KG1 (cell line): Measurements from ENCODE around the gene ST3GAL3.

ENCODE experiments used
- DNase-seq: peaks from one replicate; lab custom pipeline; 2025; lab: John Stamatoyannopoulos, UW

The ST3GAL3 gene

DNA sequence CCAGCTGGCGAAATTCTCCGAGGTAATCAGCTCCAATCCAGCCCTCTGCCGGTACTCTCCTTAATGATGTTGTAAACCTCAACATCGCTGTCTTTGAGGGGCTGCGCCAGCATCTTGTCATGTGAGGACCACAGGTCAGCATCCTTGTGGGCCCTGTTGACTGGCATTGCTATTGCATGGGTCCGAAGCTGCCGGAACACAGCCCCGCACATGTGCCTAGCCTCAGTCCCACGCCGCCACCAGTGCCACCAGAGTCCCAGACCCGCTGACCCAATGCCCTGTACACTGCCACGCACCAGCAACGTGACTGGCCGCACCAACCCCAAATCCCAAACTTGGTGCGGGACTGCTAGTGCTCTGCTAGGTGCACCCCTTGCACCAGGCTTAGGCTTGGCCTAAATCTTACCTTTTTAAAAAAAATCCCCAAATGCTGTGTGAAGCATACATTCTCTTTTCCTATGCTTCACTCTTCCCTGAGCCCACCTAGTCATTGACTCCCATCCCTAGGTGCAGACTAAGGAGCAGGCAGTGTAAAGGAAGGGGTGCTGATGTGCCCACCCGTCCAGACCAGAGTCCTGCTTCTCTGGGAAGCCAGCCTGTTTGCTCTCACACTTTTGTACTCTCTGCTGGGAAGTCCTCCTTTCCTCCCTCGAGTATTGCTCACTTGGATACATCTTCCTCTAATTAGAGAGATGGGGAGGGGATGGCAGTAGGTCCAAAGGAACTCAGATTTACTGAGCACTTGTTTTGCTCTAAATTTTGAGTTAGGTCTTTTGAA, 144.4 kb downstream of the ST3GAL3 start:
- no peak for DNase-seq

DNA sequence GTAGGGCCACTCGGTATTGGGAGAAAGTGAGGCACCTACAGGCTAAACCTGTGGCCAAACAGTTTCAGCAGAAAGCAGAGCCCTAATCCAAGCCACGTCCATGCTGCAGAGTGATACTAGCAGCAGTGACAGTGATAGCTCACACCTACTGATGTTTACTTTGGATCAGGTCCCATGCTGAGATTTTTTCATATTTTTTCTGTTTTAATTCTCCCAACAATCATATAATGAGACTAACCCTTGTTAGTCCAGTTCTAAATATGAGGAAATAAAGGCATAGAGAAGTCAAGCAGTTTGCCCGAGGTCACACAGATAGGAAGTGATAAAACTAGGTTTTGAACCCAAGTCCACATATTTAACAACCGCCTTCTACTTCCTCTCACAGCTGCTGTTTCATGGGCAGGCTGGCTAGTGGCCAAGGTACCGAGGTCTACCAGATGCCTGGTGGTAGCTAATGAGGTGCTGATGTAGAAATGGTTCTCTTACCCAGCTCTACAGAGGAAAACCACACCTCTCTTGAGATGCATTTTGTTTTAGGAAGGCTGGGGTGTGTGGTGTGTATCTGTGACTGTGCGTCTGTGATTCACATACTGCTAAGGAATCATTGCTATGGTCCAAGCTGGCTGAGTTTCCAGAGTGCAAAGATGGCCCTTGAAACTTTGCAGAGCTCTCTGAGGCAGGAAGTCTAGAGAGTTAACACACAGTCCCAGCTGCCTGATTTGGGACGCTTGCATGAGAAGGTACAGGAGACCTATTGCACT, 146.0 kb downstream of the ST3GAL3 start:
- DNase-seq: peak; percentile 68

DNA sequence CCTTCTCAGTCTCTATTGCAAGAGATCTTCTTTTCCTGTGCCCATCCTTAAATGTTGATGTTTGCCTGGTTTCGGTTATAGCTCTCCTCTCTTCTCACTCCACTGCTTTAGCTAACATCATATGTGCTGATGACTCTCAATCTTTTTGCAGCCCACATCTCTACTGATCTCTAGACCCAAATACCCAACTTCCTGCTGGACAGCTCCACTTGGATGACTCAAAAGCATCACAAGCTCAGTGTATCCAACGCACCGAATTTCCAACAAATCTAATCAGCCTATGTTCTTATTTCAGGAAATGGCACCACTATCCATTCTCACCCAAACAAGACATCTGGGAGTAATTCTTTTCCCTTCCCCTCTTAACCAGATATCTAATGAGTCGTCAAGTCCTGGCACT, 147.1 kb downstream of the ST3GAL3 start:
- no peak for DNase-seq

DNA sequence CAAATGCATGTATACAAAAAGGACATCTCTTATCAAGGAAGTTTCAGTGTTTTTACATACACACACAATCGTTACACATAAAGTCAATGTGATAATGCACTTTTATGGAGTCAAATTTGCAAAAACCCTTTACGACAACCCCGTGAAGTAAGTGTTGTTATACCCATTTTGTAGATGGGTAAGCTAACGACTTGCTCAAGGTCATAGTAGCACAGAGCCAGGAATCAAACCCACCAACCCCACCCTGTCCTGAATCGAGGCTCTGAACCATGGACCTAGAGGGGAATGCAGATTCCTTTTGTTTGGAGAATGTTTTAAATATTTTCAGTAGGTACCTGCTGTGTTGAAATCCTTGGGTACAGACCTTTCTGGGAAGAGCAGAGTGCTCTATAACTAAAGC, 148.9 kb downstream of the ST3GAL3 start:
- DNase-seq: no peak

DNA sequence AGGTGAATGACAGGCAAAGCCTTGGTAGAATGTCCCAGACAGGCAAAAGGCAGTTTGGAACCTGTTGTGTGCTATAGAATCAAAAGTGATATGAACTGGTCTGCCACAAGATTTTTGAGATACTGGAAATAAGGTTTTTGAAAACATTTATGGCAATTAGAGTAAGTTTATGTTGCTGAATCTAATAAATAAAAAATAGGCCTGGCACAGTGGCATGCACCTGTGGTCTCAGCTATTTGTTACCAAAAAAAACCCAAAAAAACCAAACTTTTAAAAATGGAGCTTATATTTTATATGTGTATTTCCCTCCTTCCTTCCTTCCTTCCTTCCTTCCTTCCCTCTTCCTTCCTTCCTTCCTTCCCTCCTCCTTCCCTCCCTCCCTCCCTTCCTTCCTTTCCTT, 149.8 kb downstream of the ST3GAL3 start:
- DNase-seq: no peak

DNA sequence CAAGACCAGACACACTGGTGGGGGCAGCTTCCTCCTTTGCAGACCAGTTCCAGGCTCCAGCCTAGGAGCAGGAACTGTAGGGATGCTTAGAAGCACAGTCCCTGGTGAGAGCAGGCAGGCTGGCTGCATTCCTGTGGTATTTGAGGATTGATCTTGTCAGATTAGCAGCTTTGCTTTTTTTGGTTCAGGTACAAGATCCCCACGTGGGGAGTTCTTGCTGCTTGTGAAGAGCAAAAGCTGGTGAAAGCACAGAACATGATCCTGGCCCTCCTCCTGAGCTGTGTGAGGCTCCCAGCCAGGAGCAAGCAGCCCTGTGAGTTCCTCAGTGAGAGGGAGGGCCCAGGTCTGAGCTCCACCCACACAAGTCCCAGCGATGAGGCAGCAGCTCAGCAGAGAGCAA, 151.0 kb downstream of the ST3GAL3 start:
- no peak for DNase-seq

DNA sequence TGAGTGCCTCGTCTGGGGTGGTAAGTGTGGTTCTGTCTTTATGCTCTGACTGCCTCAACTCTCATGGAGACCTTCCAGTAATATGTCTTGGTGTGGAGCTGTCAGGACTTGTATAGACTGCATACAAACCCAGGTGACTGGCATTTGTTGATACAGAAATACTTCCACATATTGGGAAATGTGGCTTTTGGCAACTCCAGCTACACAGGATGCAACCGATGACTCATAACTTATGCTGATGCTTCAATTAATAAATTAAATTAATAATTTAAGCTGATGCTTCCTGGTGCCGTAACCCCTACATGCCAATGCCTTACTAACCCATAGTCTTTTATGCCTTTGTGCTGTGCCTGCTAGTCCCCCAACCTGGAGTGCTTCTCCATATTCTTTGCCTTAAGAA, 154.0 kb downstream of the ST3GAL3 start:
- no peak for DNase-seq

DNA sequence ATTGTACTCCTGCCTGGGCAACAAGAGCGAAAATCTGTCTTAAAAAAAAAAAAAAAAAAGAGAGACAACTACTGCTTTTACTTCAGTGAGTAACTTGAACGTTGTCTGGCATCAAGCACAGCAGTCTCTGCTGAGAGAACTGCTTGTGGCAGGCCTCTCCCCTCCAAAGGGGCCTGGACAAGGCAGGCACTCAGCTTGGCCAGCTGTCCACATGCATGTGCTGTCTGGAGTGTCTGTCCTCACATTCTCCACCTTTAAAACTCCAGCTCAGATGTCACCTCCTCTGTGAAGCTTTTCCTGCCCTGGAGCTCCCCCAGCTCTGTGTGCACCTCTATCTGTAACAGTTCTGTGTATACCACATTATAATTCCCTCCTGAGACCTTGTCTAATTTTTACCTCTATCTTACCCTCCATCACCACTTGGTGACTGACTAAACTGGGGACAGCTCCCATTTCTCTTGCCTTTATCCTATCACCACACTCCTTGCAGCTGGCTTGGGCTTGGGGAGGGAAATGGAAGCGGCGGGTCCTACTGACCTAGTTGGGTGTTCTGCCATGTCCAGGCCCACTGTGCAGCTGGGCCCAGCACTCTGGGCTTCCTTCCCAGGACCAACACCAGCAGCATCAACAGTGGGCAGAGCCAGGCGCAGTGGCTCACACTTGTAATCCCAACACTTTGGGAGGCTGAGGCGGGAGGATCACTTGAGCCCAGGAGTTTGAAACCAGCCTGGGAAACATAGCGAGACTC, 154.8 kb downstream of the ST3GAL3 start:
- DNase-seq: no peak

DNA sequence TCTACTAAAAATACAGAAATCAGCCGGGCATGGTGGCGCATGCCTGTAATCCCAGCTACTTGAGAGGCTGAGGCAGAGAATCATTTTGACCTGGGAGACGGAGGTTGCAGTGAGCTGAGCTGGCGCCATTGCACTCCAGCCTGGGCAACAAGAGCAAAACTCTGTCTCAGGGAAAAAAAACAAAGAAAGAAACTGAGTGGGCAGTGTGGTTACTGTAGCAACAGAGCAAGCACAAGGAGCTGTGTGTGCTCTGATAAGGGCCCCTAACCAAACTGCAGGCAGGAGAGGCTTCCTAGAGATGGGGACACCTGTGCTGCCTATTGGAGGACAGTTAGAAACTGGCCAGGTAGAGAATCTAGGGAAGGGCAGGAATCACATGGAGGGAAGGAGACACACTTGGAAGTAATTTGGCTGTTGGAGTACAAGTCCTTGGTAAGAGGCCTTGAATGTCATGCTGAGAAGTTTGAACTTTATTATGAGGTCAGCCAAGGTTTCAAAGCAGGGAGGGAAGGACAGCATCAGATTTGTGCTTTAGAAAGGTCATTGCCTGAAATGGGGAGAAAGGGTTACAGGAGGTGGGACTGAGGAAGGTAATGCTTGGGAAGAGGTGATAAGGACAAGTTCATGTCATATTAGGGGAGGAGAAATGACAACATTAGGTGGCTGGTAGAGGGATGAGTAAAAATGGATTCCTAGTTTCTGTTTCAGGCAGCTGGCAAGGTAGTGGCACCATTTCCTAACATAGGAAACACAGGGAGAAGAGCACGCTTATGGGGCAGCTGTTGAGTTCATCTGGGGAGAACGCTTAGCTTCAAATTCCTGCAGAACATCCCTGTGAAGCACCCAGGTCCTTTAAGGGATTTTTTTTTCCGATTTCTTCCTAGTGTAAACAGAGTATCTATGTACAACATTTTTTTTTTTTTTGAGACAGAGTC, 157.0 kb downstream of the ST3GAL3 start:
- DNase-seq: no peak

DNA sequence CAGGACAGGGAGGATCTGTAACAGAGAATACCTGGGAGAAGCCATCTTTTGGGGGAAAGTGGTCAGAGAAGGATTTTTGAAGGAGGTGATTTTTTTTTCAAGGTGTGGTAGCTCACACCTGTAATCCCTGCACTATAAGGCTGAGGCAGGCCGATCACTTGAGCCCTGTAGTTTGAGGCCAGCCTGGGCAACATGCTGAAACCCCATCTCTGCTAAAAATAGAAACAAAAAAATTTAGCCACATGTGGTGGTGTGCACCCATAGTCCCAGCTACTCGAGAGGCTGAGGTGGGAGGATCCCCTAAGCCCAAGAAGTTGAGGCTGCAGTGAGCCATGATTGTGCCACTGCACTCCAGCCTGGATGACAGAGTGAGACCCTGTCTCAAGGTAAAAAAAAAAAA, 158.9 kb downstream of the ST3GAL3 start:
- DNase-seq: no peak

DNA sequence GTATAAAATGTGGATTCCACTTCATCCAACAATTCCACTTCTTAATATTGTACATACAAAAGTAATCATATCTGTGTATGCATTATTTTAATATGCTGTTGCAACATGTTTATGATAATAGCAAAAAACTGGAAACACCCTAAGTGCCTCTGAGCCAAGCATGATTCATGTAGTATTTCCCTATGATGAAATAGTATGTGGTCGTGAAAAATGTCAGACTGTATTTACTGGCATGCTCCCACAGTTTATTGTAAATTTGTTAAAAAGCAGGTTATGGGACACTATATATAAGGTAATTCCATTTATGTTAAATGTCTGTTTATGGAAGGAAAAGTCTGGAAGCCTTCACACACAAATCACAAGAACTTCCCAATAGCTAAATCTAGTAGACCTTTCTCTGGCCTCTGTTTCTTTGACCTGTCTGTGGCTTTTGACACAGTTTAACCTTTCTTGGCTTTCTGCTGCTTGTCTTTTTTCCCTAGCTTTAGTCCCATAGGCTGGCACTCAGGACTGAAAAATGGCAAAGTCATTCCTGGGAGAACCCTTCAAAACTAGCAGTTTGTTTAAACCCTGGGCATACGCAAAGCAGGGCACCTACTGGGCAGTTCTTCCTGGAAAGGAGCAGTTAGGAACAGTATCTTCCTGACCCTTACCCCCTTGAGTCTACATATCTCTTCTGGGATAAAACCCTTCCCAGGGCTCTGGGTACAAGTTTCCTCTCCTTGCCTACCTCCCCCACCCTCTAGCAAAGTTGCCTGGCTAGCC, 160.8 kb downstream of the ST3GAL3 start:
- no peak for DNase-seq

DNA sequence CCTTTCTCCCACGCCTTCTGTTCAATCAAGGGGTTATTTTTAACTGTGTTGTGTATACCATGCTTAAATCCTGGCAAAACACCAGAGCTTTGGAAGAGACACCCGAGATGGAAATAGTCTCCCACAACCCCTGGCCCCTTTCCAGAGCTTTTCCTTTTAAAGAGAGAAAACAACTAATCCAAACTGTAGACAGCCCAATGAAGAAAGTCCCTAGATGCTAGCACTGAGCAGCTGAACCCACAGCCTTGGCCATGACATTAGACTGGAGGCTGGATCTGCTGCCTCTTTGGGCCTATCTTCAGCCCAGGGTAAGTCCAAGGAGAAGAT, 161.4 kb downstream of the ST3GAL3 start:
- DNase-seq: no peak

DNA sequence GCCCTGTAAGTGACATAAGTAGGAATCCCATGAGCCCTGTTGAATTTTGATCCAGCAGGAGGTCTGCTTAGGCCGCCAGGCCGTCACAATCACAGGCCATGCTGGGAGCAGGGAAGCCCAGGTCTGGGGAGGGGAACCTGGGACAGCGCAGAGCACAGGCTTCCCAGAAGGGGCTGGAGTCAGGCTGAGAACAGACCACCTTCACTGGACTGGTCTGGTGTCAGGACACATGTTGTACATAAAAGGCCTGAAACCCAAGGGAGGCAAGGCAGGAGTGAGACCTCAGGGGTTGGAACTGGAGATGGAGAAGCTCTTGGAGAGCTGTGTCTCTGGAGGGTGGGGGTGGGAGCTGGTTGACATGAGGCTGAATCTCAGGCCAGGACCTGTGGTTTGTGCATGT, 163.0 kb downstream of the ST3GAL3 start:
- no peak for DNase-seq

DNA sequence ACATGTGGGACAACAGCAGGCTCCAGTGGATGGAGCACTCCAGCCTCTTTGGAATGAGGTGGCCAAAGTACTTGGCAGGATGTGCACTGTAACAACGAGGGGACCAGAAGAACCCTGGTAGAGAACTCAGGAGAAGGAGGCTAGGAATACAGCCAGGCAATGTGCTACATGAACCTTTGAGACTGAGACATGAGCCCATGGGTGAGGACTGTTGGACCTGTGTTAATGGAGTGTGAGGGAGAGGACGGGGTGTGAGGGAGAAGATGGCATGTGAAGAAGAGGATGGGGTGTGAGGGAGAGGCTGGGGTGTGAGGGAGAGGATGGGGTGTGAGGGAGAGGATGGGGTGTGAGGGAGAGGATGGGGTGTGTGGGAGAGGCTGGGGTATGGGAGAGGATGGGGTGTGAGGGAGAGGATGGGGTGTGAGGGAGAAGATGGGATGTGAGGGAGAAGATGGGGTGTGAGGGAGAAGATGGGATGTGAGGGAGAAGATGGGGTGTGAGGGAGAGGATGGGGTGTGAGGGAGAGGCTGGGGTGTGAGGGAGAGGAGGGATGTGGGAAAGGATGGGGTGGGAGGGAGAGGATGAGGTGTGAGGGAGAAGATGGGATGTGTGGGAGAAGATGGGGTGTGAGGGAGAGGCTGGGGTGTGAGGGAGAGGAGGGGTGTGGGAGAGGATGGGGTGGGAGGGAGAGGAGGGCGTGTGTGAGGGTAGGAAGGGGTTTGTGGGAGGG, 164.0 kb downstream of the ST3GAL3 start:
- no peak for DNase-seq

DNA sequence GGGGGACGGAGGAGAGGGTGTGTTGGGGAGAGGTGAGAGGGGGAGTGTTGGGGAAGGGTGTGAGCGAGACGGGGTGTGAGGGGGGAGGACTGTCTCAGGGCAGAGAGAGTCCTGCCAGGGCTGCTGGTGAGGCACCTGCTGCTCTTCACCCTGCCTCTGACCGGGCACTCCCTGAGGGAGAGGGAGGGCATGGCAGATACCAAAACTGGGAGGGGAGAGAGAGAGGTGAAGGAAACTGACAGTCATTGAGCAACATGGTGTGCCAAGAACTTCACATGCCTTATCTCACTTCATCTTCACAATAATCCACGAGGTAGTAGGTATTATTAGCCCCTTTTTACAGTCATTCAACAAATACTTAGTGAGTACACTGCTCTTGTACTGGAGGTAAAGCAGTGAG, 164.9 kb downstream of the ST3GAL3 start:
- no peak for DNase-seq

DNA sequence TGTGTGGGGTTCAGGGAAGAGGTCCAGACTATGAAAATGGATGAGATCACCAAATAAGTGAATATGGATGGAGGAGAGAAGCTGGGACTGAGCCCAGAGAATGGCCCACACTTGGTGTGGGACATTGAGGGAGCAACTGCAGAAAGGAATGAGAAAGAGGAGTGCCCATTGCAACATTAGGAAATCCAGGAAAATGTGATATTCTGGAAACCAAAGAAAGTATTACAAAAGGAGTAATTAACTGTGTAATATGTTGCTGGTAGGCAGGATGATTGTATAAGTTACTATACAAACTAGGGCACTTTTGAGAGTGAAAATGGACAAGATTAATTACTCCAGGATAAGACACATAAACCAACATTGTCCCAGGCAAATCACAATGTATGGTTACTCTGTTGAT, 166.5 kb downstream of the ST3GAL3 start:
- DNase-seq: no peak

DNA sequence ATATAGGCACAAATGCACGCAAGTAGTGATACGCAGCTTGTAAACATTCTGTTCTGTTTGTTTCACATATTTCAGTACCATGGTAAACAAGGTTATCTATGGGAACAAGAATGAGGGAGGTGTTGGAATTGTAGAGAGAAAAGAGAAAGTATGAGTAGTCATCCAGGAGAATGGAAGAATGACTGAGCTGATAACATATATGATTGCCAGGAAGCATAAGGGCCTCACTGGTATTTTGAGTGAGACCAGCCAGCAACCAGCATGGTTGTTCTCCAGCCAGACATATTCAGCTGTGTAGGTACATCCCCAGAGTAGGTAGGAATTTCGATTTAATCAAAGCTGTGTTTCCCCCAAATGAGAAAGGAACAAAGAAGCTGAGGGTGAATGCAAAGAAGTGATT, 167.4 kb downstream of the ST3GAL3 start:
- DNase-seq: no peak

DNA sequence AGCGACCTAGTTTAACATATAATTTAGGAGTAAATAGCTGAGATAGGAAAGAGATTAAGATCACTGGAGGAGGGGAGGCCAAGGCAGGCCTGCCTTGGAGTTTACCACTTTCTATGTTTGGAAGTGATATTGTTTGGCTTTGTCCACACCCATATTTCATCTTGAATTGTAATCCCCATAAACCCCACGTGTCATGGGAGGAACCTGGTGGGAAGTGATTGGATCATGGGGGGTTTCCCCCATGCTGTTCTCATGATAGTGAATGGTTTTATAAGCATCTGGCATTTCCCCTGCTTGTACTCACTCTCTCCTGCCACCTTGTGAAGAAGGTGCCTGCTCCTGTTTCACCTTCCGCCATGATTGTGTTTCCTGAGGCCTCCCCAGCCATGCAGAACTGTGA, 168.0 kb downstream of the ST3GAL3 start:
- DNase-seq: no peak

DNA sequence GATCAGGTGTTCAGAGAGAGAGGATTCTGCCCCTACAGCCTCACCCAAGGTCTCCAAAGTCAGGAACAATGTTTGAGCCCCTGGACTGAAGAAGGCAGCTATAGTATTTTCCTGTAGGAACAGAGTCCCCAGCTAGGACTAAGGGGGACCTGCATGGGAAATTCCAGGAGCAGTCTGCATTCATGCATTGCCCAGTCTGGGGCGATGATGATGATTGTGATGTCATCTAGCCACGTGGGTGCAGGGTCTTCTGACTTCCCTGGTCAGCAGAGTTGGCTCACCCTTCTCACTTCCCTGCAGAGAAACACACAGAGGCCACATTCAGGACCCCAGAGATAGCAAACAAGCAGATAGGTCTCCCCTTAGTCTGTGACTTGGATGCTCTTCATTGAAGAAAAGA, 169.8 kb downstream of the ST3GAL3 start:
- no peak for DNase-seq

DNA sequence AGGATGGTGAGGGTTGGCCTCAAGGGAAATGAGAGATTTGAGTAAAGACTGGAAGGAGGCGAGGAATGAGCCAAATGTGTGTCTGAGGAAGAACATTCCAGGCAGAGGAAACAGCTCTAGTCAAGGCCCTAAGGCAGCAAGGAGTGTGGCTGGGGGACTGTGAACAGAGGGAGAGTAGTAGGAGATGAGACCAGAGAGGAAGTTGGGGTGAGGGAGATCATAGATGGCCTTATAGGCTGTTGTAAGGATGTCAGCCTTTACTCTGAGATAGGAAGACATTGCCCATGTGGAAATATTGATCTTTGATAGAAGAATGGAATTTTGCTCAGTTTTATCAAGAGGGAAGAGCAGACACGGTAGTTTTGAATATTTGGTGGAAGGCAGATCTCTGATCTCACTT, 171.1 kb downstream of the ST3GAL3 start:
- no peak for DNase-seq

DNA sequence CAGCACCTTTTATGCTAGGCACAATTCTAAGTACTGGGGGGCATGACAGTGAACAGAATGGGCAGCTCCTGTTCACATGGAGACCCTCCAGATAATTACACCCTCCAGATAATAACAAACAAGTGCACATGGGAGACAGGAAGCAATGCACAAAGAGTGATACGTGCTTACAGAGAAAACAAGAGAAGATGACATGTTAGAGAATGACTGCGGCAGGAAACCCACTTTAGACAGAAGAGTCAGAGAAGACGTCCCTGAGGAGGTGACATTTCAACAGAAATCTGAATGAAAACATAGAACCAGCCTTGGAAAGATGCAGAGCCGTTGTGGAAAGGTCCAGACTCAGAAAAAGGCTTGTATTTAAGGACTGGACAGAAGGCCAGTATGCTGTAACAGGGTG, 171.5 kb downstream of the ST3GAL3 start:
- DNase-seq: no peak
